GM20000 (cell line): ENCODE measurements around the gene SUN1.
A peak's percentile ranks its signal among the peaks of the same experiment; 100 is the strongest.
"Not testable (repeated sequence)": the region's sequence is repeated elsewhere in the genome, so short reads cannot be mapped to it uniquely, and the experiment has no call there.

Source experiments
- DNase-seq: peaks from one replicate; pipeline ENCODE4 v3.0.0; 2012; ENCODE audit warnings: low spot score
- CTCF ChIP-seq: IDR thresholded peaks from 2 replicates; pipeline ENCODE4 v1.5.1; 2012; ENCODE audit warnings: mild to moderate bottlenecking, control low read depth; ENCODE audit errors: extremely low read depth, missing control alignments

SUN1 gene

GRCh38 chr7:801940-802381 is 30.3 kb upstream of the SUN1 start:
- no peak for DNase-seq
- TF ChIP-seq CTCF = no peak

- DNase-seq = no peak
- no peak for TF ChIP-seq CTCF
Observed at GRCh38 chr7:802500-803242, 29.6 kb upstream of the SUN1 start.

GRCh38 chr7:803243-803635 is 29.0 kb upstream of the SUN1 start:
- DNase-seq = no peak
- TF ChIP-seq CTCF = no peak

GRCh38 chr7:803796-804195 is 28.5 kb upstream of the SUN1 start:
- not testable (repeated sequence) for DNase-seq

GRCh38 chr7:805261-805660 is 27.0 kb upstream of the SUN1 start:
- TF ChIP-seq CTCF = no peak

GRCh38 chr7:815284-816216 is 16.7 kb upstream of the SUN1 start:
- peak; percentile 49 for DNase-seq

More at GRCh38 chr7:805261-805660, 27.0 kb upstream of the SUN1 start:
- DNase-seq = no peak

GRCh38 chr7:816300-816750 is 16.0 kb upstream of the SUN1 start:
- DNase-seq = peak; percentile 100
- TF ChIP-seq CTCF = no peak

More at GRCh38 chr7:815284-816216, 16.7 kb upstream of the SUN1 start:
- no peak for TF ChIP-seq CTCF
